Fibroblast of lung (primary cell): Measurements from ENCODE around the gene HGS.

Experiments used
- CTCF ChIP-seq, 2 donors: IDR thresholded peaks in 1 of 2; conservative IDR thresholded peaks in 1 of 2; 1 replicate in 1 of 2; 2 replicates in 1 of 2; pipeline ENCODE4 v1.5.1; 2011 to 2012; ENCODE audit warnings: low read length in 2 of 2, control low read depth in 1 of 2, inconsistent platforms in 1 of 2, low read depth in 1 of 2, mild to moderate bottlenecking in 1 of 2
- EZH2 ChIP-seq: IDR thresholded peaks from 2 replicates; pipeline ENCODE4 v1.5.1; 2012; ENCODE audit warnings: low read length, control low read depth, mild to moderate bottlenecking; ENCODE audit errors: missing control alignments

GRCh38 chr17:81644976-81645952, 38.5 kb upstream of the HGS start:
- TF ChIP-seq CTCF (conservative IDR thresholded peaks at IDR 0.05 in 1 of 2, IDR thresholded peaks at IDR 0.05 in 1 of 2; ENCODE audit: low read depth in 1 of 2, low read length in 2 of 2) (no peak), EZH2 (no peak)
